ENCODE measurements around the gene RNF212. TPM values are rescaled to one million over a fixed set of nuclear protein-coding genes. Genes with fewer than 3 reads are reported as not detected.

RNF212 gene
- total and polyA plus RNA-seq, 2 of the 13 experiments (the other 11 are each of a cell fraction or from before 2014, with no cell fraction given) = not detected

GRCh38 chr4:1035510-1035909, 77.9 kb downstream of the RNF212 start (continued):
- TF ChIP-seq TBL1XR1 (IDR thresholded peaks at IDR 0.05; ENCODE audit: borderline replicate concordance, low read length, partially characterized antibody) (no peak), ZBTB20 (CRISPR knock-in tag; IDR thresholded peaks at IDR 0.05; ENCODE audit: borderline replicate concordance, low read depth) (no peak), ZNF772 (CRISPR knock-in tag; IDR thresholded peaks at IDR 0.05) (no peak), ZNF570 (CRISPR knock-in tag; IDR thresholded peaks at IDR 0.05; ENCODE audit: borderline replicate concordance) (no peak), KDM2A (CRISPR knock-in tag; IDR thresholded peaks at IDR 0.05; ENCODE audit: borderline replicate concordance, low read depth) (peak; percentile 16; the same call in 1 of the 2 replicates), ZNF577 (CRISPR knock-in tag; IDR thresholded peaks at IDR 0.05; ENCODE audit: borderline replicate concordance, low read depth) (no peak)
- TF ChIP-seq, protein P1, sequence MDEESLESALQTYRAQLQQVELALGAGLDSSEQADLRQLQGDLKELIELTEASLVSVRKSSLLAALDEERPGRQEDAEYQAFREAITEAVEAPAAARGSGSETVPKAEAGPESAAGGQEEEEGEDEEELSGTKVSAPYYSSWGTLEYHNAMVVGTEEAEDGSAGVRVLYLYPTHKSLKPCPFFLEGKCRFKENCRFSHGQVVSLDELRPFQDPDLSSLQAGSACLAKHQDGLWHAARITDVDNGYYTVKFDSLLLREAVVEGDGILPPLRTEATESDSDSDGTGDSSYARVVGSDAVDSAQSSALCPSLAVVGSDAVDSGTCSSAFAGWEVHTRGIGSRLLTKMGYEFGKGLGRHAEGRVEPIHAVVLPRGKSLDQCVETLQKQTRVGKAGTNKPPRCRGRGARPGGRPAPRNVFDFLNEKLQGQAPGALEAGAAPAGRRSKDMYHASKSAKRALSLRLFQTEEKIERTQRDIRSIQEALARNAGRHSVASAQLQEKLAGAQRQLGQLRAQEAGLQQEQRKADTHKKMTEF (CRISPR knock-in tag; IDR thresholded peaks at IDR 0.05) = no peak
- TF ChIP-seq, protein P2, sequence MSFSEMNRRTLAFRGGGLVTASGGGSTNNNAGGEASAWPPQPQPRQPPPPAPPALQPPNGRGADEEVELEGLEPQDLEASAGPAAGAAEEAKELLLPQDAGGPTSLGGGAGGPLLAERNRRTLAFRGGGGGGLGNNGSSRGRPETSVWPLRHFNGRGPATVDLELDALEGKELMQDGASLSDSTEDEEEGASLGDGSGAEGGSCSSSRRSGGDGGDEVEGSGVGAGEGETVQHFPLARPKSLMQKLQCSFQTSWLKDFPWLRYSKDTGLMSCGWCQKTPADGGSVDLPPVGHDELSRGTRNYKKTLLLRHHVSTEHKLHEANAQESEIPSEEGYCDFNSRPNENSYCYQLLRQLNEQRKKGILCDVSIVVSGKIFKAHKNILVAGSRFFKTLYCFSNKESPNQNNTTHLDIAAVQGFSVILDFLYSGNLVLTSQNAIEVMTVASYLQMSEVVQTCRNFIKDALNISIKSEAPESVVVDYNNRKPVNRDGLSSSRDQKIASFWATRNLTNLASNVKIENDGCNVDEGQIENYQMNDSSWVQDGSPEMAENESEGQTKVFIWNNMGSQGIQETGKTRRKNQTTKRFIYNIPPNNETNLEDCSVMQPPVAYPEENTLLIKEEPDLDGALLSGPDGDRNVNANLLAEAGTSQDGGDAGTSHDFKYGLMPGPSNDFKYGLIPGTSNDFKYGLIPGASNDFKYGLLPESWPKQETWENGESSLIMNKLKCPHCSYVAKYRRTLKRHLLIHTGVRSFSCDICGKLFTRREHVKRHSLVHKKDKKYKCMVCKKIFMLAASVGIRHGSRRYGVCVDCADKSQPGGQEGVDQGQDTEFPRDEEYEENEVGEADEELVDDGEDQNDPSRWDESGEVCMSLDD (CRISPR knock-in tag; IDR thresholded peaks at IDR 0.05; ENCODE audit: borderline replicate concordance) = no peak

Measured in HepG2 (cell line).